NB4 (cell line): ENCODE measurements around the gene UST.
"Not testable (repeated sequence)": the region's sequence is repeated elsewhere in the genome, so short reads cannot be mapped to it uniquely, and the experiment has no call there.

ENCODE experiments used
- DNase-seq: peaks from one replicate; pipeline ENCODE4 v3.0.0; 2010; ENCODE audit warnings: low read depth
- H3K4me3 ChIP-seq: one replicate; pipeline ENCODE4 v1.5.1; 2011; ENCODE audit warnings: mild to moderate bottlenecking, low read depth, low read length, moderate library complexity
- MYC ChIP-seq: IDR thresholded peaks from 2 replicates; pipeline ENCODE4 v1.6.1; 2011; ENCODE audit warnings: low read depth, low read length
- POLR2A ChIP-seq: IDR thresholded peaks from 2 replicates; pipeline ENCODE4 v1.6.1; 2011; ENCODE audit warnings: mild to moderate bottlenecking; ENCODE audit not compliant: insufficient read length; ENCODE audit errors: extremely low read depth
- TF ChIP-seq, protein P1 (sequence below): IDR thresholded peaks from one replicate; pipeline ENCODE4 v1.5.1; 2012; ENCODE audit warnings: low read depth, low read length
- TF ChIP-seq, protein P2 (sequence below): IDR thresholded peaks from 2 replicates; pipeline ENCODE4 v1.6.1; 2011; ENCODE audit warnings: low read depth, low read length

The UST gene

DNA sequence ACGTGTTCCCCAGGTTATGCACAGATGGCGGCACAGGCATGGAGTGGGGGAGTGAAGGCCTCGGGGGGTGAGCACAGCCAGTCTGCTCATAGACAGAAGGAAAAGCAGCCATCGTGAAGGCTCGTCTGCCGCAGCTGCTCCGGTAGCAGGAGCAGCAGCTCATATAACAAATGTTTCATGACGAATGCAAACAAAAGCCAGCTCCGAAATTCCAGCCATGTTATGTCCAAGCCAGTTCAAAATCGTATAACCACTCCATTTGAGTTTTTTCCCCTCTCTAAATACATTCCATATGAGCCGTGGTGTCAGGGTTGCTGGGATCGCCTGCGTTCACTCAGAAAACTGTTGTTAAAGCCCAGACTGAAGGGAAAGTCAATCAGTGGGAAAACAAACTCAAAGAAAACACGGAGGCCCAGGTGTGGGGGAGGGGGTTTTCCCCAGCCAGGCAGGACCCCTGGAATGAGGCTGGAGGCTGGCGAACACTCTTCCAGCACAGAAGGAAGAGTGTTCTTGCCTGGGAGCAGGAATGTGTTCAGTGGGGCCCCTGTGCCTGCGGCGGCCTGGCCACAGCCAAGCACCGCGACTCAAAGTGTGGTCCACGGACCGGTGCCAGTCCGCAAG, 290.3 kb downstream of the UST start:
- DNase-seq, result no peak
- H3K4me3 ChIP-seq, result no peak overlapping the region
- TF ChIP-seq POLR2A (no peak), MYC (no peak)
- TF ChIP-seq, protein P1, sequence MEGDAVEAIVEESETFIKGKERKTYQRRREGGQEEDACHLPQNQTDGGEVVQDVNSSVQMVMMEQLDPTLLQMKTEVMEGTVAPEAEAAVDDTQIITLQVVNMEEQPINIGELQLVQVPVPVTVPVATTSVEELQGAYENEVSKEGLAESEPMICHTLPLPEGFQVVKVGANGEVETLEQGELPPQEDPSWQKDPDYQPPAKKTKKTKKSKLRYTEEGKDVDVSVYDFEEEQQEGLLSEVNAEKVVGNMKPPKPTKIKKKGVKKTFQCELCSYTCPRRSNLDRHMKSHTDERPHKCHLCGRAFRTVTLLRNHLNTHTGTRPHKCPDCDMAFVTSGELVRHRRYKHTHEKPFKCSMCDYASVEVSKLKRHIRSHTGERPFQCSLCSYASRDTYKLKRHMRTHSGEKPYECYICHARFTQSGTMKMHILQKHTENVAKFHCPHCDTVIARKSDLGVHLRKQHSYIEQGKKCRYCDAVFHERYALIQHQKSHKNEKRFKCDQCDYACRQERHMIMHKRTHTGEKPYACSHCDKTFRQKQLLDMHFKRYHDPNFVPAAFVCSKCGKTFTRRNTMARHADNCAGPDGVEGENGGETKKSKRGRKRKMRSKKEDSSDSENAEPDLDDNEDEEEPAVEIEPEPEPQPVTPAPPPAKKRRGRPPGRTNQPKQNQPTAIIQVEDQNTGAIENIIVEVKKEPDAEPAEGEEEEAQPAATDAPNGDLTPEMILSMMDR, result no peak
- TF ChIP-seq, protein P2, sequence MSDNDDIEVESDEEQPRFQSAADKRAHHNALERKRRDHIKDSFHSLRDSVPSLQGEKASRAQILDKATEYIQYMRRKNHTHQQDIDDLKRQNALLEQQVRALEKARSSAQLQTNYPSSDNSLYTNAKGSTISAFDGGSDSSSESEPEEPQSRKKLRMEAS, result no peak

DNA sequence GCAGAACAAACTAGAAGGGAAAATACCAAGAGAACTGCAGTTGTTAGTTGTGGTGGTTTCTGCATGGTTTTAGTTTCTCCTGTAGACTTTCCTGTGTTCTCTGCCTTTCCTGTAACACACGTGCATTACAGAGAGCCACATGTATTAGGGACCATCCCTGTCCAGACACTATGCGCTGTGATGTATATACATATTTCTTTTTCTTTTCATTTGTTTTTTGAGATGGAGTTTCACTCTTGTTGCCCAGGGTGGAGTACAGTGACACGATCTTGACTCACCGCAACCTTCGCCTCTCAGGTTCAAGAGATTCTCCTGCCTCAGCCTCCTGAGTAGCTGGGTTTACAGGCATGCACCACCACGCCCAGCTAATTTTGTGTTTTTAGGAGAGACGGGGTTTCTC, 292.2 kb downstream of the UST start:
- not testable (repeated sequence) for H3K4me3 ChIP-seq

DNA sequence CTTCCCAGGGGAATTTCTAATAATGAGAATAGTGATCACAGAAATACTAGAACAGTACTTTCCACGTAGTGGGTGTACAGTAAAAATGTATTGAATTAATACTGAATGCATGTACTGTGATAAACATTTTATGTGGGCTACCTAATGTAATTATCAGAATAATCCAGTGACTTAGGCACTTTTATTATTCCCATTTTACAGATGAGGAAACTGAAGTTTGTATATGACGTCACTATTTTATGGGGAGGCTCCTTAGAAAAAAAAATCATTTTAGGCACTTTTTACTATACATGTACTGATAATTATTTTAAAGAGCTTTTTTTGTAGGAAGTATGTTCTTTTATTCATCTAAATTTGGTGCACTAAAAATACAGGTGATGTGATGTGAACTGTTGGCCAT, 295.1 kb downstream of the UST start:
- no peak overlapping the region for H3K4me3 ChIP-seq
- TF ChIP-seq MYC, result no peak
- DNase-seq, result no peak

More for the DNA sequence above, 292.2 kb downstream of the UST start:
- DNase-seq, result not testable (repeated sequence)

DNA sequence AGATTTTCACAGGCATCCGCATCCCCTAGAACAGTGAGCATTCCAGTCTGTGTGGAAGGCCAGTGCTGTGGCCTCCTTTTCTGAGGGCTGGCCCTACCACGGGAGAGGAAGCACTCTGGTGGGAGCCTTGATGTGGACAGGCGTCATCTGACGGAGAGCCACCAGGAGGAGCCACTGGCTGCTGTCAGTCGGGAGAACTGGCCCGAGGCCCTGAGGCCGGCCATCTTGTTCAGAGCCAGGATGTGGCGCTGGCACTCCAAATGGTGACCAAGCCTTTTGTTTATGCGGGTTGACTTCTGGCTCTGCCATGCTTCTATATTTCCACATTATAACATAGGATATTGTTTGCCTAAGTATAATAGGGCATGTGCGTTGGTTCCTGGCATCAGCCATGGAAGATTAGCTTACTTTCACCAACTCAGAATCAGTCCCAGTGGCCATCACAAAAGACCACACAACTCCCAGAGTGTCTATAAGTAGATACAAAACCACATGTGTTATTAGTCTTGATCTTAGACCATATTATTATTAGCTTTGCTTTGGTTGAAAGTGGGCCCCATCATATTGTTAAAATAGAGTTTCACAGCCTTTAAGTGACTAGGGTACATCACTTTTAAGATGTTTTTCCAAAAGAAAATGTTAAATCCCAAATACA, 296.8 kb downstream of the UST start:
- TF ChIP-seq POLR2A (no peak), MYC (no peak)
- TF ChIP-seq, protein P1, result peak; percentile 29
- TF ChIP-seq, protein P2, result no peak
- H3K4me3 ChIP-seq, result no peak overlapping the region
- DNase-seq, result peak; percentile 55

DNA sequence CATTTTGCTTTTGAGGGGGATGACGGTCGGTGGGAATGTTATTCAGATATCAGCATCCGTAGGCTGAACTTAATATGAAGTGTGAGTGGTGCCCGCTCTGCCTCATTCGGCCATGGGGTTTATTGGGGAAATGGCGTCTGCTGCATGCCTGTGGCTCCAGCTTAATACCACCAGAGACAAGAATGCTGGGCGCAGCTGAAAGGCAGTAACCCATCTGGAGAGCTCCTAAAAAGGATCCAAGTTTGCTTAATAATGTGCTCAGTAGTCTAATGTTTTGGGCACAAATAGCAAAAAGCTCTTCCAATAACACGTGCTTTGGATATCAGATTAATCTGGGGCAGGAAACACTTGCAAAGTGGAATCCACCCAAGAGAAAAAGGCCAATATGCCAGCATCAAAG, 297.7 kb downstream of the UST start:
- DNase-seq, result no peak
- no peak overlapping the region for H3K4me3 ChIP-seq
- no peak for TF ChIP-seq MYC
- TF ChIP-seq POLR2A, result no peak
- TF ChIP-seq, protein P1, result no peak
- TF ChIP-seq, protein P2, result no peak

DNA sequence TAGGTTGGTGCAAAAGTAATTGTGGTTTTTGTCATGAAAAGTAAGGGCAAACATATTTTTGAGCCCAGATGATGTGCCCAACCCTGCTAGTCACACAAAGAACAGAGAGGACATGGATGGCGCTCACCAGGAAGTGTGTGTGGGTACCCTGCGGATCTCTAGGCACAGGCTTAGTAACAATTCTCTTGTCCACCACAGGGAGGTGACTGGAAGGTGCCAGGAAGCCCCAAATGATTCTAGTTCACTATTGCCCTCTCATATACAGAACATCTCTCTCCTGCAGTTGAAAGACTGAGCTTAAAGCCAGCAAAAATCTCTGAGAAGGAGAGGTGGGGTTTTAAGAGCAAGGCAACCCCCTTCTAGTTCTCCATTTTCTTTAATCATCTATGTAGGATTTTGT, 298.6 kb downstream of the UST start:
- TF ChIP-seq, protein P2, result no peak
- TF ChIP-seq, protein P1, result no peak
- no peak for TF ChIP-seq POLR2A
- no peak for TF ChIP-seq MYC
- H3K4me3 ChIP-seq, result no peak overlapping the region
- peak; percentile 29 for DNase-seq
